ENCODE results near the gene SKI.
"Not testable (repeated sequence)": the region's sequence is repeated elsewhere in the genome, so short reads cannot be mapped to it uniquely, and the experiment has no call there.

SKI gene

GRCh38 chr1:2279817-2280216, 51.7 kb downstream of the SKI start:
- no peak for DNase-seq

GRCh38 chr1:2282556-2283270, 54.6 kb downstream of the SKI start:
- no peak for DNase-seq

- DNase-seq: no peak
Observed at GRCh38 chr1:2283371-2283990, 55.4 kb downstream of the SKI start.

- no peak for DNase-seq
Observed at GRCh38 chr1:2283991-2284895, 56.1 kb downstream of the SKI start.

GRCh38 chr1:2284932-2285331, 56.8 kb downstream of the SKI start:
- no peak for DNase-seq

GRCh38 chr1:2286923-2287322, 58.8 kb downstream of the SKI start:
- DNase-seq: no peak

- DNase-seq: no peak
Observed at GRCh38 chr1:2287649-2288048, 59.5 kb downstream of the SKI start.

- DNase-seq: no peak
Observed at GRCh38 chr1:2288311-2288710, 60.2 kb downstream of the SKI start.

- no peak for DNase-seq
Observed at GRCh38 chr1:2288816-2289536, 60.9 kb downstream of the SKI start.

- no peak for DNase-seq
Observed at GRCh38 chr1:2289607-2290006, 61.5 kb downstream of the SKI start.

- DNase-seq: no peak
Observed at GRCh38 chr1:2290171-2290578, 62.1 kb downstream of the SKI start.

GRCh38 chr1:2290595-2291510, 62.7 kb downstream of the SKI start:
- DNase-seq: no peak

- no peak for DNase-seq
Observed at GRCh38 chr1:2291577-2291976, 63.5 kb downstream of the SKI start.

GRCh38 chr1:2292725-2293450, 64.8 kb downstream of the SKI start:
- no peak for DNase-seq

GRCh38 chr1:2294033-2294724, 66.1 kb downstream of the SKI start:
- no peak for DNase-seq

GRCh38 chr1:2294725-2295078, 66.6 kb downstream of the SKI start:
- DNase-seq: no peak

GRCh38 chr1:2295526-2295925, 67.4 kb downstream of the SKI start:
- no peak for DNase-seq

GRCh38 chr1:2296211-2296610, 68.1 kb downstream of the SKI start:
- not testable (repeated sequence) for DNase-seq

GRCh38 chr1:2296614-2297013, 68.5 kb downstream of the SKI start:
- DNase-seq: no peak

GRCh38 chr1:2297246-2298011, 69.3 kb downstream of the SKI start:
- DNase-seq: no peak
